Endothelial cell (in vitro differentiated cells): Measurements from ENCODE around the gene YWHAG. TPM values are rescaled to one million over a fixed set of nuclear protein-coding genes. Genes with fewer than 3 reads are reported as not detected.
"Not testable (repeated sequence)": the region's sequence is repeated elsewhere in the genome, so short reads cannot be mapped to it uniquely, and the experiment has no call there.

Experiments
- DNase-seq: peaks from one replicate; pipeline ENCODE4 v3.0.0; 2021; ENCODE audit warnings: low spot score
- H3K27ac Mint-ChIP-seq: one replicate; pipeline ENCODE4 v1.8.0; 2021; ENCODE audit warnings: mixed read lengths, inconsistent platforms; ENCODE audit not compliant: unreplicated experiment
- H3K27me3 Mint-ChIP-seq: one replicate; pipeline ENCODE4 v1.8.0; 2021; ENCODE audit warnings: mild to moderate bottlenecking, moderate library complexity, mixed read lengths, inconsistent platforms; ENCODE audit not compliant: unreplicated experiment
- H3K36me3 Mint-ChIP-seq: one replicate; pipeline ENCODE4 v1.8.0; 2021; ENCODE audit warnings: mild to moderate bottlenecking, low read depth, mixed read lengths, inconsistent platforms; ENCODE audit not compliant: unreplicated experiment
- H3K4me1 Mint-ChIP-seq: one replicate; pipeline ENCODE4 v1.8.0; 2021; ENCODE audit warnings: mild to moderate bottlenecking, mixed read lengths, inconsistent platforms; ENCODE audit not compliant: unreplicated experiment
- H3K4me3 Mint-ChIP-seq: one replicate; pipeline ENCODE4 v1.8.0; 2021; ENCODE audit warnings: mild to moderate bottlenecking, mixed read lengths, inconsistent platforms; ENCODE audit not compliant: unreplicated experiment
- H3K9me3 Mint-ChIP-seq: one replicate; pipeline ENCODE4 v1.8.0; 2021; ENCODE audit warnings: mixed read lengths, inconsistent platforms; ENCODE audit not compliant: unreplicated experiment
- CTCF ChIP-seq: fragments of 200-600 bp; sonication (generic); IDR thresholded peaks from one replicate; pipeline ENCODE4 v1.5.0; 2021; ENCODE audit warnings: antibody characterized with exemption; ENCODE audit not compliant: unreplicated experiment
- total RNA-seq: library from RNA; stranded (reverse); fragmentation: NEBNext Ultra II Directional; extraction: Animal tissue kit (Norgen Biotek cat#: 25700); gene quantifications from one replicate; pipeline ENCODE4 v1.2.1, GENCODE V29; 2021; ENCODE audit not compliant: unreplicated experiment

The YWHAG gene
- total RNA-seq, 1 donor from 2014 or later, result 136 TPM

GRCh38 chr7:76310102-76310957, 48.5 kb downstream of the YWHAG start:
- TF ChIP-seq CTCF, result no peak
- Mint-ChIP-seq H3K4me3 (no peak overlapping the region), H3K36me3 (no peaks in the 10 kb centered on the region), H3K4me1 (peaks cover 15% of the 10 kb centered on the region), H3K27me3 (peaks cover 8% of the 10 kb centered on the region), H3K27ac (no peak overlapping the region), H3K9me3 (no peaks in the 10 kb centered on the region)
- no peak for DNase-seq

DNA sequence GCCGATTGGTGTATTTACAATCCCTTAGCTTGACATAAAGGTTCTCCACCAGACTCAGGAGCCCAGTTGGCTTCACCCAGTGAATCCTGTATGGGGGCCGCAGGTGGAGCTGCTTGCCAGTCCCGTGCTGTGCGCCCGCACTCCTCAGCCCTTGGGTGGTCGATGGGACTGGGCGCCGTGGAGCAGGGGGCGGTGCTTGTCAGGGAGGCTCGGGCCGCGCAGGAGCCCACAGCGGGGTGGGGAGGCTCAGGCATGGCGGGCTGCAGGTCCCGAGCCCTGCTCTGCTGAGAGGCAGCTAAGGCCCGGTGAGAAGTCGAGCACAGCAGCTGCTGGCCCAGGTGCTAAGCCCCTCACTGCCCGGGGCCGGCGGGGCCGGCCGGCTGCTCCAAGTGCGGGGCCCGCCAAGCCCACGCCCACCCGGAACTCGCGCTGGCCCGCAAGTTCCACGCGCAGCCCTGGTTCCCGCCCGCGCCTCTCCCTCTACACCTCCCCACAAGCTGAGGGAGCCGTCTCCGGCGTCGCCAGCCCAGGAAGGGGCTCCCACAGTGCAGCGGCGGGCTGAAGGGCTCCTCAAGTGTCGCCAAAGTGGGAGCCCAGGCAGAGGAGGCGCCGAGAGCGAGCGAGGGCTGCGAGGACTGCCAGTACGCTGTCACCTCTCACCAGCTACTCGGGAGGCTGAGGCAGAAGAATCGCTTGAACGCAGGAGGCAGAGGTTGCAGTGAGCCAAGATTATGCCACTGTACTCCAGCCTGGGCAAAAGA, 49.3 kb downstream of the YWHAG start:
- not testable (repeated sequence) for H3K36me3 Mint-ChIP-seq

DNA sequence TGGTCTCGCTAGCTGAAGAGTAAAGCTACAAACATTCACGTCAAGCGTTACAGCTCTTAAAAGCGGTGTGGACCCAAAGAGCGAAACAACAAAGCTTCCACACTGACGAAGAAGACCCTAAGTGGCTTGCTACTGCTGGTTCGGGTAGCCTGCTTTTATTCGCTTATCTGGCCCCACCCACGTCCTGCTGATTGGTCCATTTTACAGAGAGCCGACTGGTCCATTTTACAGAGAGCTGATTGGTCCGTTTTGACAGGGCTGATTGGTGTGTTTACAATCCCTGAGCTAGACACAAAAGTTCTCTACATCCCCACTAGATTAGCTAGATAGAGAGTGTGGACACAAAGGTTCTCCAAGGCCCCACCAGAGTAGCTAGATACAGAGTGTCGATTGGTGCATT, 49.9 kb downstream of the YWHAG start:
- Mint-ChIP-seq H3K27me3 (peaks cover 16% of the 10 kb centered on the region), H3K4me1 (peaks cover 24% of the 10 kb centered on the region)
- H3K4me3 Mint-ChIP-seq, DNase-seq, H3K9me3 Mint-ChIP-seq, H3K36me3 Mint-ChIP-seq, H3K27ac Mint-ChIP-seq: not testable (repeated sequence)

More for the DNA sequence above, 49.3 kb downstream of the YWHAG start:
- H3K4me1 Mint-ChIP-seq, result peaks cover 17% of the 10 kb centered on the region
- H3K4me3 Mint-ChIP-seq, H3K9me3 Mint-ChIP-seq, H3K27ac Mint-ChIP-seq, DNase-seq: not testable (repeated sequence)
- H3K27me3 Mint-ChIP-seq, result peaks cover 11% of the 10 kb centered on the region

DNA sequence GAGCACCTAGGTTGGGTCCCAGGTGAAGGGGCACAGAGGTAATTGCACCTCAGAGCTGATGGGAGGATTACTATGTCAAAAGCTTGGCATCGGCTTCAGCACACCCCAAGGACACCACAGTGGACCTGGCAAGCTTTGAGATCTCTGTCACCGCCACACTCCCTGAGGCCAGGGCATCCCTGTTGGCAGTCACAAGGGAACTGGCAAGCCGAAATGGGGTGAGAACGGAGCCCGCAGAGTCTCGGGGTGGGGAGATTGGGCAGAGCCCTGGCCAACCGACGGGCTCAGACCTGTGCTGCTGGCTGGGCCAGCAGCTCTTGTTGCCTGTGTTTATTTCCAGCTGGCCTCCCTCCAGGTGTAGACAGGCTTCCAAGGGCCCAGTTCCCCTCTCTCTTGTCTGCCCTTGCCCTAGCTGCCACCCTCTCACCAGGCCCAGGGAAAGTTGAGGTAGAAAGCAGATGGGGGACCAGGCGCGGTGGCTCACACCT, 53.9 kb downstream of the YWHAG start:
- Mint-ChIP-seq H3K4me3 (peak overlapping the region; percentile 93), H3K27me3 (peaks cover 18% of the 10 kb centered on the region), H3K36me3 (peaks cover 5% of the 10 kb centered on the region), H3K27ac (no peak overlapping the region), H3K4me1 (peaks cover 20% of the 10 kb centered on the region), H3K9me3 (no peaks in the 10 kb centered on the region)
- no peak for TF ChIP-seq CTCF
- no peak for DNase-seq

GRCh38 chr7:76303202-76304147, 55.3 kb downstream of the YWHAG start:
- Mint-ChIP-seq H3K36me3 (peaks cover 5% of the 10 kb centered on the region), H3K4me1 (peaks cover 20% of the 10 kb centered on the region), H3K27me3 (peaks cover 18% of the 10 kb centered on the region), H3K9me3 (no peaks in the 10 kb centered on the region), H3K4me3 (peak overlapping the region; percentile 93), H3K27ac (peak overlapping the region; percentile 18)
- no peak for TF ChIP-seq CTCF
- peak; percentile 86 for DNase-seq
